CD8-positive, alpha-beta memory T cell (primary cell): ENCODE results near the gene NANP. TPM values are rescaled to one million over a fixed set of nuclear protein-coding genes. Genes with fewer than 3 reads are reported as not detected.

Source experiments
- CTCF ChIA-PET: fragments of 350-600 bp; sonication (Branson Sonifier 250); formaldehyde crosslinking; loops from one replicate; lab custom pipeline; 2021; ENCODE audit warnings: antibody characterized with exemption; lab: Charles Lee
- POLR2A ChIA-PET: fragments of 350-600 bp; sonication (Branson Sonifier 250); formaldehyde crosslinking; loops from one replicate; lab custom pipeline; 2021; ENCODE audit warnings: antibody characterized with exemption; lab: Charles Lee
- DNase-seq, 5 donors: peaks; one replicate each; pipeline versions ENCODE4 v3.0.0 to v3.0.0-alpha.2; 2020 to 2022; ENCODE audit warnings: mixed read lengths in 1 of 5
- H3K27ac ChIP-seq: one replicate; pipeline ENCODE4 v1.7.0; 2013; ENCODE audit warnings: low read depth, mild to moderate bottlenecking, low read length, moderate library complexity
- H3K27me3 ChIP-seq: 2 replicates; pipeline ENCODE4 v1.7.0; 2013; ENCODE audit warnings: low read length, mild to moderate bottlenecking; ENCODE audit not compliant: insufficient read depth, poor library complexity, severe bottlenecking
- H3K36me3 ChIP-seq: 2 replicates; pipeline ENCODE4 v1.7.0; 2013; ENCODE audit warnings: mild to moderate bottlenecking, low read length, moderate library complexity; ENCODE audit not compliant: insufficient read depth
- H3K4me1 ChIP-seq: 2 replicates; pipeline ENCODE4 v1.7.0; 2013; ENCODE audit warnings: mild to moderate bottlenecking, low read length, moderate library complexity; ENCODE audit not compliant: insufficient read depth
- H3K4me3 ChIP-seq: 2 replicates; pipeline ENCODE4 v1.7.0; 2013; ENCODE audit warnings: mild to moderate bottlenecking, low read length
- H3K9me3 ChIP-seq: 2 replicates; pipeline ENCODE4 v1.7.0; 2013; ENCODE audit warnings: mild to moderate bottlenecking, low read length
- H3K27ac Mint-ChIP-seq, 8 donors: one replicate each; pipeline ENCODE4 v1.8.0; 2020 to 2021; ENCODE audit warnings: mixed read lengths in 8 of 8, mild to moderate bottlenecking in 6 of 8, inconsistent platforms in 3 of 8, moderate library complexity in 3 of 8
- H3K27me3 Mint-ChIP-seq, 2 donors: one replicate each; pipeline ENCODE4 v1.8.0; 2020 to 2021; ENCODE audit warnings: mixed read lengths in 2 of 2, mild to moderate bottlenecking in 1 of 2, moderate library complexity in 1 of 2
- H3K36me3 Mint-ChIP-seq, 3 donors: one replicate each; pipeline ENCODE4 v1.8.0; 2020 to 2021; ENCODE audit warnings: mixed read lengths in 3 of 3, inconsistent platforms in 1 of 3, mild to moderate bottlenecking in 1 of 3
- H3K4me1 Mint-ChIP-seq, 3 donors: one replicate each; pipeline ENCODE4 v1.8.0; 2020 to 2021; ENCODE audit warnings: mixed read lengths in 3 of 3, inconsistent platforms in 1 of 3, mild to moderate bottlenecking in 1 of 3
- H3K4me3 Mint-ChIP-seq, 7 donors: one replicate each; pipeline ENCODE4 v1.8.0; 2020 to 2021; ENCODE audit warnings: mixed read lengths in 7 of 7, mild to moderate bottlenecking in 6 of 7, moderate library complexity in 4 of 7, inconsistent platforms in 2 of 7
- H3K9me3 Mint-ChIP-seq, 5 donors: one replicate each; pipeline ENCODE4 v1.8.0; 2020 to 2022; ENCODE audit warnings: mixed read lengths in 5 of 5, mild to moderate bottlenecking in 3 of 5, moderate library complexity in 2 of 5, inconsistent platforms in 1 of 5
- polyA plus RNA-seq: library from polyadenylated mRNA; unstranded; fragments of 300-500 nt; fragmentation: Illumina TruSeq; gene quantifications from one replicate; pipeline ENCODE4 v1.2.3, GENCODE V29; 2021
- total RNA-seq, 2 experiments: library from RNA; stranded (reverse); gene quantifications; one replicate each; pipeline ENCODE4 v1.2.3, GENCODE V29; 2021

Gene NANP
- total and polyA plus RNA-seq, 3 experiments from 2014 or later = 0.87 to 6.2 (median 5.4) TPM

DNA sequence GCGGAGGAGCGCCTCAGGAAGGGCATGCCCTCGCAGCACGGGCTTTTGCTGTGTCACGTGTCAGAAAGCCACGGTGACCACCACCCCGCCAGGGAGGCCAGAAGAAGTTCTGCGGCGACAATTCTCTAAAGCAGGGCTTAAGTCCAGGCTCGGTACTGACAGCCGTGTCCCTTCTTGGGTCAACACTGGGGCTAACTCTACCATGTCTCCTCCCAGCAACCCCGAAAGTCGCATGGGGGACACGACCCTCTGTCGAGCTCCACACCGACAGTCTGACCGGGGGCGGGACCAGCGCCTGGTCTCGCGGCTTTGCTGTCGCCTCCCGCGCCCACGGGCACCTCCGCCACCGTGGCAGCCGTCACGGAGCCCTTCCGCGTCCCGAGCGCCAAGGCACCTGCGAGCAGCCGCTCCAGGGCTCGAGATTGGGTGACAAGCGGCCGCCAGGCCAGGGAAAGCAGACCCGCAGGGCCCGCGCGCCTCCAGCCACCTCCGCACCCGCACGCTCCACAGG is 534 bp downstream of the NANP start:
- Mint-ChIP-seq H3K4me1 (peaks cover 19 to 24% (median 22%) of the 10 kb centered on the region in 3 donors), H3K36me3 (peaks cover 0 to 6% (median 0%) of the 10 kb centered on the region in 3 donors), H3K9me3 (peaks cover 0 to 2% (median 0%) of the 10 kb centered on the region in 5 donors), H3K4me3 (peak overlapping the region; percentile 88 to 98 (median 96)), H3K27me3 (peaks cover 0 to 1% of the 10 kb centered on the region in 2 donors), H3K27ac (peak overlapping the region in 7 of 8 donors; percentile 87 to 97 (median 92))
- Histone ChIP-seq H3K36me3 (no peaks in the 10 kb centered on the region), H3K4me3 (peak overlapping the region; percentile 88), H3K27ac (peak overlapping the region; percentile 79), H3K27me3 (no peaks in the 10 kb centered on the region), H3K9me3 (no peaks in the 10 kb centered on the region), H3K4me1 (peaks cover 13% of the 10 kb centered on the region)
- CTCF ChIA-PET = no interaction called here
- peak; percentile 2 to 51 (median 15) for DNase-seq
- POLR2A ChIA-PET = no interaction called here

DNA sequence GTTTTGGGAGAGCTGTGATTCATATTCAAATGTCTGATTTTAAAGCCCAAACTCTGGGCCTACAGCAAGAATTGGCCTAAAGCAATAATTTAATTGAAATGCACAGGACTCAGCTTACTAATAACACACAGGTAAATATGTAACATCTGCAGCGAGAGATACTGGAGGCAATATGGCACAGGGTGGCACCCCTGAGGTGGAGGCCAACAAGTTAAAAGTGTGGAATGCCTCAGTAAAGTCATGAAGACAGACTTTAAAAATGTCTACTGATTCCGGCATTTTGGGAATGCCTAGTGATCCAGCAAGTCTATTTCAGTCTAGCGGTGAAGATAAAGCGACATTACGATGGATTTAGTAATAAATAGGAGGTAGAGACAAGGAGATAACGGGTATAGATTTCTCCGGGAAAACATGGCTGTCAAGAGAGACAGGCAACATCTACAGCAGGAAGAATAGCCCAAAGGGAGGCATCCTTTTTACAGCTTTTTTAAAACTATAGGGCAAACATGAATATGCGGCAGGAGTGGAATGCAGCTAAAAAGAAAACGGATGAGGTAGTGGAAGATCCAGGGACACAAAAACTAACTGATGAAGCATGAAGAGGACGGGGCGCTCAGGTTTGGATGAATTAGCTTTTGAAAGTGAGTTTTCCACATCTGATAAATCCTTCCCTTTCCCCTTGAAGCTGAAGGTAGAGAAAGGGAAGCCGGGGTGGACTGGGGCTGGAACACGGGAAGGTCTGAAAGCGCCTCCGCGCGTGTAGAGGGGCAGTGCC is 1.2 kb downstream of the NANP start:
- Mint-ChIP-seq H3K27me3 (peaks cover 0 to 1% of the 10 kb centered on the region in 2 donors), H3K4me3 (peak overlapping the region; percentile 88 to 98 (median 96)), H3K36me3 (peaks cover 0 to 6% (median 0%) of the 10 kb centered on the region in 3 donors), H3K4me1 (peaks cover 19 to 24% (median 22%) of the 10 kb centered on the region in 3 donors), H3K27ac (peak overlapping the region; percentile 17 to 95 (median 75)), H3K9me3 (peaks cover 0 to 2% (median 0%) of the 10 kb centered on the region in 5 donors)
- no peak for DNase-seq
- Histone ChIP-seq H3K27ac (peak overlapping the region; percentile 79), H3K4me1 (peaks cover 13% of the 10 kb centered on the region), H3K9me3 (no peaks in the 10 kb centered on the region), H3K27me3 (no peaks in the 10 kb centered on the region), H3K4me3 (peak overlapping the region; percentile 88), H3K36me3 (no peaks in the 10 kb centered on the region)
- ChIA-PET POLR2A (no interaction called here), CTCF (interaction anchor here (1.1 kb wide), 1 partner anchor 16 kb away, joined by 3 read pairs; no protein-coding TSS in a partner anchor)

DNA sequence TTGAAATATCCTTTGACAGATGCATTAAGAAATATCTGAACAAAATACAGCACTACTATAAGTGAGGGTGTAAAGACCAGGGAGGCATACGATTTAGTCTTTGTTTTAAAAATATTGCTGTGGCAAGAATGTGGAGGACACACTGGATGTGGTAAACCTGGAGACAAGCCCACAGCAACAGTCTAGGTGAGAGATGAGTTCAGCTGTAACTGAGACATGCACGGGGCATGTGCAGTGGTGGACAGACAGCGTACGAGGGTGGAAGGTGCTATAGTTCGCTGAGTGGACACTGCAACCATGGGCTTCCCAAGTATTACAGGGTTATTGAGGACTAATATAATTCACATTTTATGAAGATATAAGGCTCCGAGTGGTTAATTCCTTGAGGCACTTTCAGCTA is 1.8 kb downstream of the NANP start:
- DNase-seq = no peak
- Mint-ChIP-seq H3K9me3 (peaks cover 0 to 2% (median 0%) of the 10 kb centered on the region in 5 donors), H3K4me1 (peaks cover 19 to 24% (median 22%) of the 10 kb centered on the region in 3 donors), H3K27me3 (peaks cover 0 to 1% of the 10 kb centered on the region in 2 donors), H3K4me3 (peak overlapping the region; percentile 88 to 98 (median 96)), H3K36me3 (peaks cover 0 to 6% (median 0%) of the 10 kb centered on the region in 3 donors), H3K27ac (peak overlapping the region in 4 of 8 donors; percentile 13 to 92 (median 44))
- H3K27ac ChIP-seq = no peak overlapping the region
- H3K4me3 ChIP-seq = no peak overlapping the region
- no peaks in the 10 kb centered on the region for H3K36me3 ChIP-seq
- H3K27me3 ChIP-seq = no peaks in the 10 kb centered on the region
- ChIA-PET POLR2A (no interaction called here), CTCF (interaction anchor here (1.1 kb wide), 1 partner anchor 15 kb away, joined by 3 read pairs; no protein-coding TSS in a partner anchor)
- peaks cover 13% of the 10 kb centered on the region for H3K4me1 ChIP-seq
- H3K9me3 ChIP-seq = no peaks in the 10 kb centered on the region

GRCh38 chr20:25619514-25619913 is 4.3 kb downstream of the NANP start:
- H3K27me3 Mint-ChIP-seq = peaks cover 0 to 1% of the 10 kb centered on the region in 2 donors
- H3K36me3 Mint-ChIP-seq = peaks cover 0 to 14% (median 5%) of the 10 kb centered on the region in 3 donors
- H3K4me3 ChIP-seq = no peak overlapping the region
- no peak for DNase-seq
- H3K4me1 ChIP-seq = peaks cover 12% of the 10 kb centered on the region
- CTCF ChIA-PET = no interaction called here
- H3K27ac Mint-ChIP-seq = no peak overlapping the region
- H3K9me3 Mint-ChIP-seq = no peaks in the 10 kb centered on the region
- H3K4me1 Mint-ChIP-seq = peaks cover 17 to 22% (median 21%) of the 10 kb centered on the region in 3 donors
- no peak overlapping the region for H3K27ac ChIP-seq
- H3K36me3 ChIP-seq = no peaks in the 10 kb centered on the region
- peak overlapping the region in 1 of 7 donors; percentile 27 for H3K4me3 Mint-ChIP-seq
- no peaks in the 10 kb centered on the region for H3K9me3 ChIP-seq
- POLR2A ChIA-PET = no interaction called here
- no peaks in the 10 kb centered on the region for H3K27me3 ChIP-seq

DNA sequence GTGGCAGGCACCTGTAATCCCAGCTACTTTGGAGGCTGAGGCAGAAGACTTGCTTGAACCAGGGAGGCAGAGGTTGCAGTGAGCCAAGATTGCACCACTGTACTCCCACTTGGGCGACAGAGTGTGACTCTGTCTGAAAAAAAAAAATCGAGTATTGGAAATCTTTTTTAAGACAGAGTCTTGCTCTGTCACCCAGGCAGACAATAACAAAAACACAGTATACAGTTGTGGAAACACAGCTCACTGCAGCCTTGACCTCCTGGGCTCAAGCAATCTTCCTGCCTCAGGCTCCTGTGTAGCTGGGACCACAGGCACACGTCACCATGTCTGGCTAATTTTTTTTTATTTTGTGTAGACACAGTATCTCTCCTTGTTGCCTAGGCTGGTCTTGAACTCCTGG is 15.0 kb downstream of the NANP start:
- H3K36me3 ChIP-seq = no peaks in the 10 kb centered on the region
- H3K27me3 ChIP-seq = no peaks in the 10 kb centered on the region
- Mint-ChIP-seq H3K27ac (no peak overlapping the region), H3K4me3 (no peak overlapping the region), H3K9me3 (no peaks in the 10 kb centered on the region), H3K36me3 (peaks cover 0 to 4% (median 3%) of the 10 kb centered on the region in 3 donors), H3K4me1 (no peaks in the 10 kb centered on the region), H3K27me3 (no peaks in the 10 kb centered on the region)
- no peak for DNase-seq
- no peaks in the 10 kb centered on the region for H3K9me3 ChIP-seq
- H3K4me3 ChIP-seq = no peak overlapping the region
- H3K27ac ChIP-seq = no peak overlapping the region
- POLR2A ChIA-PET = no interaction called here
- CTCF ChIA-PET = no interaction called here
- H3K4me1 ChIP-seq = no peaks in the 10 kb centered on the region

- Mint-ChIP-seq H3K4me3 (no peak overlapping the region), H3K27ac (no peak overlapping the region), H3K4me1 (no peaks in the 10 kb centered on the region), H3K36me3 (peaks cover 0 to 3% (median 0%) of the 10 kb centered on the region in 3 donors), H3K9me3 (no peaks in the 10 kb centered on the region), H3K27me3 (peaks cover 0 to 2% of the 10 kb centered on the region in 2 donors)
- Histone ChIP-seq H3K4me1 (no peaks in the 10 kb centered on the region), H3K9me3 (no peaks in the 10 kb centered on the region), H3K4me3 (no peak overlapping the region), H3K27me3 (no peaks in the 10 kb centered on the region), H3K27ac (no peak overlapping the region), H3K36me3 (no peaks in the 10 kb centered on the region)
- CTCF ChIA-PET = interaction anchor here (1.2 to 1.4 kb wide), 2 partner anchors 9 to 16 kb away, joined by 3 read pairs; no protein-coding TSS in a partner anchor
- POLR2A ChIA-PET = no interaction called here
- DNase-seq = no peak
Measured at GRCh38 chr20:25606094-25606695, 17.6 kb downstream of the NANP start.

GRCh38 chr20:25605148-25605547 is 18.7 kb downstream of the NANP start:
- Histone ChIP-seq H3K27ac (no peak overlapping the region), H3K36me3 (no peaks in the 10 kb centered on the region), H3K27me3 (no peaks in the 10 kb centered on the region), H3K4me3 (no peak overlapping the region), H3K4me1 (no peaks in the 10 kb centered on the region), H3K9me3 (no peaks in the 10 kb centered on the region)
- no peak overlapping the region for H3K27ac Mint-ChIP-seq
- no peaks in the 10 kb centered on the region for H3K9me3 Mint-ChIP-seq
- ChIA-PET POLR2A (no interaction called here), CTCF (no interaction called here)
- H3K27me3 Mint-ChIP-seq = peaks cover 0 to 6% of the 10 kb centered on the region in 2 donors
- no peaks in the 10 kb centered on the region for H3K4me1 Mint-ChIP-seq
- no peak overlapping the region for H3K4me3 Mint-ChIP-seq
- DNase-seq = no peak
- peaks cover 0 to 3% (median 0%) of the 10 kb centered on the region in 3 donors for H3K36me3 Mint-ChIP-seq
